ENCODE measurements around the gene AOPEP. TPM values are rescaled to one million over a fixed set of nuclear protein-coding genes. Genes with fewer than 3 reads are reported as not detected.

Gene AOPEP
- total RNA-seq, 1 experiment from 2014 or later, result 32.4 TPM

DNA sequence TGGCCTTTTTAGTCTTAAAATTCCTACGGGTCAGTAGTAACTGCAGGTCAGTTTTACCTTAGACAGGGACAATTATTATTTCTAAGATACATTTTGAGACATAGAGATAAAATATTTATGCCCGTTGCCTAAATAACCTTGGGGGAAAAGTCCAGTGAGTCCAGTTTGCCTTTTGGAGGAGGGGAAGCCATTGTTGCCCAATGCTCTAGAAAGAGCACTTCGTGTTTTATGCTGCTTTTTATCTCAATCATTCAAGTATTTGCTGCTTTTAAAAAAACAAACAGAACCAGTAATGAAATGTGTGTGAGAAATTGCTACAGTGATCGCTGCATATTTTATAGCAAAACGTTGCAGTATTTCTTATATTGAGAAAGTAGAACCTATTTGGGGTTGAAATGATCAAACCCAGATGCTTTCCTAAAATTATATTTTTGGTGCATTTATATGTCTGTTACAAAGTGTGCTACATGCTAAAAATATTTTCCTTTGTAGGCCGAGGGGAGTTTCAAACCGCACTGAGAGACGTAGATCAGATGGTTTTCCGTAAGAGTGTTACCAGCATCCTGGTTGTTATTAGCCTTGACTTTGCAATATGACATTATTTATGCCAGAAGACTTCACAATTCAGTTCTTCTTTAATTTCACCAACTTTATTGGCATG, 266.8 kb downstream of the AOPEP start:
- POLR2A ChIA-PET, result interaction anchor here (1.0 kb wide), 1 partner anchor 13 kb away, joined by 3 read pairs; no protein-coding TSS in a partner anchor
- TF ChIP-seq, protein P1, sequence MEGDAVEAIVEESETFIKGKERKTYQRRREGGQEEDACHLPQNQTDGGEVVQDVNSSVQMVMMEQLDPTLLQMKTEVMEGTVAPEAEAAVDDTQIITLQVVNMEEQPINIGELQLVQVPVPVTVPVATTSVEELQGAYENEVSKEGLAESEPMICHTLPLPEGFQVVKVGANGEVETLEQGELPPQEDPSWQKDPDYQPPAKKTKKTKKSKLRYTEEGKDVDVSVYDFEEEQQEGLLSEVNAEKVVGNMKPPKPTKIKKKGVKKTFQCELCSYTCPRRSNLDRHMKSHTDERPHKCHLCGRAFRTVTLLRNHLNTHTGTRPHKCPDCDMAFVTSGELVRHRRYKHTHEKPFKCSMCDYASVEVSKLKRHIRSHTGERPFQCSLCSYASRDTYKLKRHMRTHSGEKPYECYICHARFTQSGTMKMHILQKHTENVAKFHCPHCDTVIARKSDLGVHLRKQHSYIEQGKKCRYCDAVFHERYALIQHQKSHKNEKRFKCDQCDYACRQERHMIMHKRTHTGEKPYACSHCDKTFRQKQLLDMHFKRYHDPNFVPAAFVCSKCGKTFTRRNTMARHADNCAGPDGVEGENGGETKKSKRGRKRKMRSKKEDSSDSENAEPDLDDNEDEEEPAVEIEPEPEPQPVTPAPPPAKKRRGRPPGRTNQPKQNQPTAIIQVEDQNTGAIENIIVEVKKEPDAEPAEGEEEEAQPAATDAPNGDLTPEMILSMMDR (IDR thresholded peaks at IDR 0.05; ENCODE audit: unreplicated experiment), result no peak
- H3K4me3 Mint-ChIP-seq (ENCODE audit: unreplicated experiment), result no peak overlapping the region
- DNase-seq (ENCODE audit: unreplicated experiment), result no peak
- intact Hi-C loops (cut with micrococcal nuclease), result no loop called here
- no peaks in the 10 kb centered on the region for H3K9me3 Mint-ChIP-seq (ENCODE audit: unreplicated experiment)
- H3K36me3 Mint-ChIP-seq (ENCODE audit: insufficient read depth, unreplicated experiment), result peaks cover 6% of the 10 kb centered on the region
- BruUV-seq (replicated peaks), result no TSS peak
- H3K27ac Mint-ChIP-seq (ENCODE audit: low read depth, unreplicated experiment), result peak overlapping the region; percentile 46
- CTCF ChIA-PET, result interaction anchor here (0.7 kb wide), 1 partner anchor 122 kb away, joined by 4 read pairs; no protein-coding TSS in a partner anchor
- H3K4me1 Mint-ChIP-seq (ENCODE audit: insufficient read depth, unreplicated experiment), result no peaks in the 10 kb centered on the region
- no peaks in the 10 kb centered on the region for H3K27me3 Mint-ChIP-seq (ENCODE audit: insufficient read depth, unreplicated experiment)

DNA sequence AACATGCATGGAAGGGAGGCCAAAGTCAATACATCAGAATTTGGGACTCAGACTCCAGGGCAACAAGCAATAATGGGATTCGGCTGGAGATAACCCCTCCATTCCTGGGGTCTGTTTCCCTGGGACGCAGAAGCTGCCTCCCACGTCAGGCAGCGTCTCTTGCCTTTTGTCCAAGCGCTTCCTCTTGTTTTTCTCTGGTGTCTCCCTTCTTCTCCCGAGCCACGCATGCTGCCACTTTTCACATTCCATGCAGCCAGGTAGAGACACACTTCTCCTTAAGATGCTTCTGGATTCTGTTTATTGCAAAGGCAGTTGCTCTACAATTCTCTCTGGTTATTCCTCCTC, 267.3 kb downstream of the AOPEP start:
- H3K36me3 Mint-ChIP-seq (ENCODE audit: insufficient read depth, unreplicated experiment), result peaks cover 6% of the 10 kb centered on the region
- no peaks in the 10 kb centered on the region for H3K4me1 Mint-ChIP-seq (ENCODE audit: insufficient read depth, unreplicated experiment)
- H3K9me3 Mint-ChIP-seq (ENCODE audit: unreplicated experiment), result no peaks in the 10 kb centered on the region
- no TSS peak for BruUV-seq (replicated peaks)
- POLR2A ChIA-PET, result interaction anchor here (0.8 to 1.0 kb wide), 2 partner anchors 10 to 13 kb away, joined by 3 to 4 read pairs; no protein-coding TSS in a partner anchor
- no peak overlapping the region for H3K27ac Mint-ChIP-seq (ENCODE audit: low read depth, unreplicated experiment)
- no peak overlapping the region for H3K4me3 Mint-ChIP-seq (ENCODE audit: unreplicated experiment)
- intact Hi-C loops (cut with micrococcal nuclease), result no loop called here
- H3K27me3 Mint-ChIP-seq (ENCODE audit: insufficient read depth, unreplicated experiment), result no peaks in the 10 kb centered on the region
- CTCF ChIA-PET, result interaction anchor here (0.6 to 1.2 kb wide), 2 partner anchors 80 to 141 kb away, joined by 3 to 4 read pairs; no protein-coding TSS in a partner anchor
- TF ChIP-seq, protein P1 (IDR thresholded peaks at IDR 0.05; ENCODE audit: unreplicated experiment), result no peak
- no peak for DNase-seq (ENCODE audit: unreplicated experiment)

DNA sequence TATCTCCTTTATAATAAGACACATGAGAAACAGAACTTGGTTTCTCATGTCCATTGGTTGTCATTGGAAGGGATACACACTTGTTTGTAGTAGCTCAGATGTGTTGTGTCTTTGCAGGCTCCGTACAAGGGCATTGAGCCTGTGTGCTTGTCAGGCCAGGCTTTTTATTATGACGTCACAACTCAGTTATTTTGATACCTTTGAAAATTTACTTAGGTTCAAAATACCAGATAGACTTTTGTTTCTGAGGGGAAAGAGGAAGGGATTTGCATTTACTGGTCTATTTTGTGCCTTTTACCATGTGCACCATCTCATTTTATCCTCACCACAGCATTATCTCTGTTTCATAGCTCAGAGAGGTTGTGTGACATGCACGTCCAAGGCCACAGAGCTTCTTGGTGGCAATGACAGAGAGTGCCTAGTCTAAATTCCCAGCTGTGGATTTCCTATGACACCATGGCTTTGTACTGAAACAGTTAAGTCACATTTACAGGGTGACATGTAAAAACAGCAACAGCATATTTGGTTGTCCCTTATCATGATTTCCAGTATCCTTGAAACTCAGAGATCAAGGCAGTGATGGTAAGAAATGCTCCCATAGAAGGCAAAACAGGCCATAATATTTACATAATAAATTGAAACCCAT, 268.7 kb downstream of the AOPEP start:
- DNase-seq (ENCODE audit: unreplicated experiment), result no peak
- CTCF ChIA-PET, result interaction anchor here (0.7 to 1.2 kb wide), 4 partner anchors 9 to 78 kb away, joined by 3 to 4 read pairs (median 3); no protein-coding TSS in a partner anchor
- intact Hi-C loops (cut with micrococcal nuclease), result no loop called here
- POLR2A ChIA-PET, result interaction anchor here (1.0 to 1.1 kb wide), 2 partner anchors 9 to 15 kb away, joined by 3 to 5 read pairs; no protein-coding TSS in a partner anchor
- no peak overlapping the region for H3K4me3 Mint-ChIP-seq (ENCODE audit: unreplicated experiment)
- H3K36me3 Mint-ChIP-seq (ENCODE audit: insufficient read depth, unreplicated experiment), result no peaks in the 10 kb centered on the region
- no peaks in the 10 kb centered on the region for H3K27me3 Mint-ChIP-seq (ENCODE audit: insufficient read depth, unreplicated experiment)
- no TSS peak for BruUV-seq (replicated peaks)
- H3K4me1 Mint-ChIP-seq (ENCODE audit: insufficient read depth, unreplicated experiment), result no peaks in the 10 kb centered on the region
- no peaks in the 10 kb centered on the region for H3K9me3 Mint-ChIP-seq (ENCODE audit: unreplicated experiment)
- TF ChIP-seq, protein P1 (IDR thresholded peaks at IDR 0.05; ENCODE audit: unreplicated experiment), result no peak
- H3K27ac Mint-ChIP-seq (ENCODE audit: low read depth, unreplicated experiment), result no peak overlapping the region

DNA sequence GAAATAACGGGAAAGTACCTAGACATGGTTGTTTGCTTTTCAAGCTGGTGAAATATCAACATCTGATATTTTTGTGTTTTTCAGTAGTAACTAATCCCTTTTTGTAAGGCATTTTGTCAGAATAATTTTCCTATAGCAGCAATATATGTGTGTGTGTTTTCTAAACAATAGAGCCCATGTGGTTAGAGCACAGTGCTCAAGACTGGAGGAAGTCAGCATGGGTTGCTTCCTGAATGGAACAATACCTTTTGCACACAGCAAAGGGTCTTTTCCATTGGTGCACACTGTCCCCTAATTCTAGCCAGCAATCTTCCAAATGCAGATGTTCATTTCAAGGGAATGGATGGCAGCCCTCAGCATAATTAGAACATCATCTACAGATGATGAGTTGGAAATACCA, 270.1 kb downstream of the AOPEP start:
- no peak overlapping the region for H3K27ac Mint-ChIP-seq (ENCODE audit: low read depth, unreplicated experiment)
- intact Hi-C loops (cut with micrococcal nuclease), result no loop called here
- no peaks in the 10 kb centered on the region for H3K9me3 Mint-ChIP-seq (ENCODE audit: unreplicated experiment)
- TF ChIP-seq, protein P1 (IDR thresholded peaks at IDR 0.05; ENCODE audit: unreplicated experiment), result no peak
- no peak for DNase-seq (ENCODE audit: unreplicated experiment)
- H3K36me3 Mint-ChIP-seq (ENCODE audit: insufficient read depth, unreplicated experiment), result no peaks in the 10 kb centered on the region
- ChIA-PET POLR2A (interaction anchor here (1.0 kb wide), 2 partner anchors 50 to 74 kb away, joined by 3 to 5 read pairs; no protein-coding TSS in a partner anchor), CTCF (interaction anchor here (0.6 to 1.2 kb wide), 3 partner anchors 26 to 544 kb away, joined by 3 read pairs; no protein-coding TSS in a partner anchor)
- no peak overlapping the region for H3K4me3 Mint-ChIP-seq (ENCODE audit: unreplicated experiment)
- no peaks in the 10 kb centered on the region for H3K27me3 Mint-ChIP-seq (ENCODE audit: insufficient read depth, unreplicated experiment)
- H3K4me1 Mint-ChIP-seq (ENCODE audit: insufficient read depth, unreplicated experiment), result no peaks in the 10 kb centered on the region
- no TSS peak for BruUV-seq (replicated peaks)

Data from MCF 10A (cell line).